C4-2B (cell line): ENCODE results near the gene SPDYE2.
"Not testable (repeated sequence)": the region's sequence is repeated elsewhere in the genome, so short reads cannot be mapped to it uniquely, and the experiment has no call there.

Experiments used
- ZFX ChIP-seq: fragments of 450-650 bp; IDR thresholded peaks from 2 replicates; pipeline ENCODE4 v1.6.1; 2017
- TF ChIP-seq, protein P1 (sequence below): fragments of 450-650 bp; conservative IDR thresholded peaks from 2 replicates; pipeline ENCODE4 v1.5.1; 2017; ENCODE audit warnings: mild to moderate bottlenecking

DNA sequence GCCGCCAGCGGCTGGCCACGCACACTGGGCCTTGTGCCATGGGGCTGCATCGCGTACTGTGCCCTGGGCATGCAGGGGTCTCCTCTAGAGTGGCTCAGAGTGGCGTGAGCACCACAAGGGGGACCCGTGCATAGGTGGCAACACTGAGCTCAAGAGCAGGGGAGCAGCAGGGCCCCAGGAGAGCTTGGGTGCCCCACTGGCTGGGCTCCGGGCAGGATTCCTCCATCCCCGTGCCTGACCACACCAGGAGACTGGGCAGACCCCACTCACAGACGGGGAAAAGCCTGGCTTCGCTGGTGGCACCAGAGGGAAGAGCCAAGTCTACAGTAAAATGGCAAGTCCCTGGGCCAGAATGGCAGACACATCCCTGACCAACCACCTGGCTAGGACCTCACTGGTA lies 17.6 kb downstream of the SPDYE2 start:
- TF ChIP-seq, protein P1, sequence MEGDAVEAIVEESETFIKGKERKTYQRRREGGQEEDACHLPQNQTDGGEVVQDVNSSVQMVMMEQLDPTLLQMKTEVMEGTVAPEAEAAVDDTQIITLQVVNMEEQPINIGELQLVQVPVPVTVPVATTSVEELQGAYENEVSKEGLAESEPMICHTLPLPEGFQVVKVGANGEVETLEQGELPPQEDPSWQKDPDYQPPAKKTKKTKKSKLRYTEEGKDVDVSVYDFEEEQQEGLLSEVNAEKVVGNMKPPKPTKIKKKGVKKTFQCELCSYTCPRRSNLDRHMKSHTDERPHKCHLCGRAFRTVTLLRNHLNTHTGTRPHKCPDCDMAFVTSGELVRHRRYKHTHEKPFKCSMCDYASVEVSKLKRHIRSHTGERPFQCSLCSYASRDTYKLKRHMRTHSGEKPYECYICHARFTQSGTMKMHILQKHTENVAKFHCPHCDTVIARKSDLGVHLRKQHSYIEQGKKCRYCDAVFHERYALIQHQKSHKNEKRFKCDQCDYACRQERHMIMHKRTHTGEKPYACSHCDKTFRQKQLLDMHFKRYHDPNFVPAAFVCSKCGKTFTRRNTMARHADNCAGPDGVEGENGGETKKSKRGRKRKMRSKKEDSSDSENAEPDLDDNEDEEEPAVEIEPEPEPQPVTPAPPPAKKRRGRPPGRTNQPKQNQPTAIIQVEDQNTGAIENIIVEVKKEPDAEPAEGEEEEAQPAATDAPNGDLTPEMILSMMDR = not testable (repeated sequence)
- not testable (repeated sequence) for TF ChIP-seq ZFX
